ENCODE measurements around the gene PIP5K1C. TPM values are rescaled to one million over a fixed set of nuclear protein-coding genes. Genes with fewer than 3 reads are reported as not detected.

PIP5K1C gene
- total RNA-seq, 6 experiments from 2014 or later, result 73.8 to 95.6 (median 78.7) TPM

DNA sequence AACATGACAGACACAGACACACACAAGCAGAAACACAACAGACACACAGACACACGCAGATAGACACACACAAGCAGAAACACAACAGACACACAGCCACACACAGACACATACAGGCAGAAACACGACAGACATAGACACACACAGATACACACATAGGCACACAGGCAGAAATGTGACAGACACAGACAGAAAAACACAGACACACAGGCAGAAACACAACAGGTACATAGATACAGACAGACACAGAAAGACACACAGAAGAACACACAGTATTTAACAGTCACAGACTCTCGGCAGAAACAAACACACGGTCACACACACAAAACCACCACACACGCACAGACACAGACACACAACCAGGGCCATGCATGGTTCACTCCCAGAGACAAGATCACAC lies 94.5 kb downstream of the PIP5K1C start:
- no peak for DNase-seq
- Mint-ChIP-seq H3K27ac (no peak overlapping the region), H3K4me3 (no peak overlapping the region), H3K27me3 (ENCODE audit: insufficient read depth) (peaks cover 2% of the 10 kb centered on the region), H3K4me1 (ENCODE audit: low read depth) (peaks cover 14% of the 10 kb centered on the region), H3K9me3 (no peaks in the 10 kb centered on the region), H3K36me3 (ENCODE audit: low read depth) (no peaks in the 10 kb centered on the region)
- TF ChIP-seq, protein P1, sequence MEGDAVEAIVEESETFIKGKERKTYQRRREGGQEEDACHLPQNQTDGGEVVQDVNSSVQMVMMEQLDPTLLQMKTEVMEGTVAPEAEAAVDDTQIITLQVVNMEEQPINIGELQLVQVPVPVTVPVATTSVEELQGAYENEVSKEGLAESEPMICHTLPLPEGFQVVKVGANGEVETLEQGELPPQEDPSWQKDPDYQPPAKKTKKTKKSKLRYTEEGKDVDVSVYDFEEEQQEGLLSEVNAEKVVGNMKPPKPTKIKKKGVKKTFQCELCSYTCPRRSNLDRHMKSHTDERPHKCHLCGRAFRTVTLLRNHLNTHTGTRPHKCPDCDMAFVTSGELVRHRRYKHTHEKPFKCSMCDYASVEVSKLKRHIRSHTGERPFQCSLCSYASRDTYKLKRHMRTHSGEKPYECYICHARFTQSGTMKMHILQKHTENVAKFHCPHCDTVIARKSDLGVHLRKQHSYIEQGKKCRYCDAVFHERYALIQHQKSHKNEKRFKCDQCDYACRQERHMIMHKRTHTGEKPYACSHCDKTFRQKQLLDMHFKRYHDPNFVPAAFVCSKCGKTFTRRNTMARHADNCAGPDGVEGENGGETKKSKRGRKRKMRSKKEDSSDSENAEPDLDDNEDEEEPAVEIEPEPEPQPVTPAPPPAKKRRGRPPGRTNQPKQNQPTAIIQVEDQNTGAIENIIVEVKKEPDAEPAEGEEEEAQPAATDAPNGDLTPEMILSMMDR (IDR thresholded peaks at IDR 0.05), result no peak

DNA sequence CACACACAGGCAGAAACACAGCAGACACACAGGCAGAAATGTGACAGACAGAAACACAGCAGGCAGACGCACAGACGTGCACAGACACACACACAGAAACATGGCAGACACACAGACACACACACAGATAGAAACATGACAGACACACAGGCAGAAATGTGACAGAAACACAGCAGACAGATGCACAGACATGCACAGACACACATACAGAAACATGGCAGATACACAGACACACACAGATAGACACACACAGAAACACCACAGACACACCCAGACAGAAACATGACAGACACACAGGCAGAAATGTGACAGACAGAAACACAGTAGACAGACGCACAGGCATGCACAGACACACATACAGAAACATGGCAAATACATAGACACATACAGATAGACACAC lies 94.9 kb downstream of the PIP5K1C start:
- Mint-ChIP-seq H3K4me3 (no peak overlapping the region), H3K9me3 (no peaks in the 10 kb centered on the region)
- TF ChIP-seq, protein P1 (IDR thresholded peaks at IDR 0.05), result no peak

DNA sequence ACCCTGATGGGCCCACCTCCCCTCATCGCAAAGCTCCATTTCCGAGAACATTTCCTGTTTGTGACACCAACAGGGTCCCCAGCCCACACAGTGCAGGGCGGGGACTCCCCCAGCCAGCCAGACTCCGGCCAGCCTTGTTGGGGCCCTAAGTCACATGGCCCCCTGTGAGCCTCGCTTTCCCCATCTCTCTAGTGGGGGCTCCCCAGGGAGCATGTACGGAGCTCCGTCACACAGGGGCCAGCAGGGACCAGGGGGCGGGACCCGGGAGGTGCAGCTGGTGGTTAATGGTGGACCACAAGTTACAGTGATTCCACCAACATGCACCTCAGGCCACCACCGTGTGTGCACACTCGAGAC lies 95.3 kb downstream of the PIP5K1C start:
- TF ChIP-seq, protein P1 (IDR thresholded peaks at IDR 0.05), result no peak
- H3K36me3 Mint-ChIP-seq (ENCODE audit: low read depth), result no peaks in the 10 kb centered on the region
- no peak overlapping the region for H3K4me3 Mint-ChIP-seq
- H3K27ac Mint-ChIP-seq, result no peak overlapping the region
- no peaks in the 10 kb centered on the region for H3K9me3 Mint-ChIP-seq
- H3K27me3 Mint-ChIP-seq (ENCODE audit: insufficient read depth), result peaks cover 2% of the 10 kb centered on the region
- peaks cover 14% of the 10 kb centered on the region for H3K4me1 Mint-ChIP-seq (ENCODE audit: low read depth)
- no peak for DNase-seq

More for the DNA sequence above, 94.9 kb downstream of the PIP5K1C start:
- Mint-ChIP-seq H3K4me1 (ENCODE audit: low read depth) (peaks cover 14% of the 10 kb centered on the region), H3K27me3 (ENCODE audit: insufficient read depth) (peaks cover 2% of the 10 kb centered on the region), H3K27ac (no peak overlapping the region), H3K36me3 (ENCODE audit: low read depth) (no peaks in the 10 kb centered on the region)
- no peak for DNase-seq

DNA sequence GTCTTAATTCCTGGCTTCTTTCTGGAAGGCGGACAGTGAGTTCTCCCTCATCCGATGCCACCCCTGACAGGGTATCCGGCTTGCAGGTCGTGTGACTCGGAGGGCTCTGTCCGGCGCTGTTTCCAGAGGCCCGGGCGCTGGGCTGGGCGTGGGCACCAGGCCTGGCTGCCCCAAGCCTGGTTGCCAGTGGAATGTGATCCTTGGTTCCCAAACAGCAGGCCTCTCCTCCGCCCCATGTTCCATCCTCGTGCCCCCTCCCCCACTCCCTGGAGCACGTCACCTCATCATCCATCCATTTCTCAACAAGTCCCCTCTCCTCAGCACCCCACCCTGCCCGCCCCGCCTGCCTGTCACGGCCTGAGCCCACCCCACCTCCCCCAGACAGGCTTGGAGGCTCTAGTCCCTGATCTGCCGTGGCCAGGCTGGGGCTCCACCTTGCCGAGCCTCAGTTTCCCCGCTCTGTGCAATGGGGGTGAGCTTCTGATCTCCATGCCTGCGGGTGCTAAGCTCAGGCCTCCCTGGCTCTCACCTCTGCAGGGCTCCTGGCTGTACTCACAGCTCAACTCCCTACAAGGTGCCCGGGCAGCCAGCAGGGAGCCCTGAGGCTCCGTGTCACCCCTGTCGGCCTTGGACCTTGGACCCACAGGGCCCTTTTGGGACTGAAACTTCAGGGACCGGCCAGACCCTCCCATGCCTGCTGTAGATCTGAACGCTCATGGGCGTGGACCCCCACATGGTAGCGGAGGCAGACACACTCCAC lies 95.9 kb downstream of the PIP5K1C start:
- Mint-ChIP-seq H3K9me3 (no peaks in the 10 kb centered on the region), H3K4me3 (no peak overlapping the region), H3K36me3 (ENCODE audit: low read depth) (no peaks in the 10 kb centered on the region), H3K4me1 (ENCODE audit: low read depth) (peaks cover 14% of the 10 kb centered on the region), H3K27ac (no peak overlapping the region), H3K27me3 (ENCODE audit: insufficient read depth) (peaks cover 2% of the 10 kb centered on the region)
- DNase-seq, result no peak
- TF ChIP-seq, protein P1 (IDR thresholded peaks at IDR 0.05), result no peak

DNA sequence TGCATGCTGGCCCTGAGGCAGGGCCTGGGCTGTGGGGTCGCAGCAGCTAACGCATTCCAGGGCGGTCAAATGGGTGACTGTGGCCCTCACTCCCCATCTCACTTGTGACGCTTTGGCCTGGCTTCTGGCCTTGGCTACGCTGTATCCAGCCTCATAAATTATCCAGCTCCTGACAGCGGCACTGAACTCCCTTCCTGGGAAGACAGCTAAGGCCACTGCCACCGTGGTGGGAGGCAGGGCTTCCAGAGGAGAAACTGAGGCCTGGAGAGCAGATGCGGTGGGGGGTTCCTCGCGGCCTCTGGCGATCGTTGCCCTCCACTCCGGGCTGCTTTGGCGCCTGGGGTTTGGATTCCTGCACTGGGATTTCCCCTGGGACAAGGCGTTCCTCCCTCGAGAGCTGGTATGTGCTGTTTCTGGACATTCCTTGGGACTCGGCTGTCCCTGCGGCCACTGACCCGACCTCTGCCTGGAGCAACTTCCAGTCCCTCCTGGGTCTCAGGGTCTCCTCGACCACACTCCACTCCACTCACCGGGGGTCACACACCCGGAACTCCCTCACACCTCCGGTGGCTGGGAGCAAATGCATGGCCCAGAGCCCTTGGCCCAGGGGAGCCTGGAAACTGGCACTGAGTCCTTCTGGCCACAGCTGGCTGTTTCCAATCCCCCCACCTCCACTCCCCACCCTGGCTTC lies 97.0 kb downstream of the PIP5K1C start:
- no peak overlapping the region for H3K27ac Mint-ChIP-seq
- H3K36me3 Mint-ChIP-seq (ENCODE audit: low read depth), result no peaks in the 10 kb centered on the region
- H3K9me3 Mint-ChIP-seq, result no peaks in the 10 kb centered on the region
- peaks cover 12% of the 10 kb centered on the region for H3K4me1 Mint-ChIP-seq (ENCODE audit: low read depth)
- H3K4me3 Mint-ChIP-seq, result no peak overlapping the region
- TF ChIP-seq, protein P1 (IDR thresholded peaks at IDR 0.05), result no peak
- peaks cover 2% of the 10 kb centered on the region for H3K27me3 Mint-ChIP-seq (ENCODE audit: insufficient read depth)
- DNase-seq, result no peak
